H1 (cell line): ENCODE data around the gene SCGN. TPM values are rescaled to one million over a fixed set of nuclear protein-coding genes. Genes with fewer than 3 reads are reported as not detected.

ENCODE experiments used
- CTCF ChIA-PET: fragments of 300-600 bp; sonication (Branson Sonifier 250); formaldehyde crosslinking; loops from one replicate; lab custom pipeline; 2021; ENCODE audit not compliant: partially characterized antibody; lab: Charles Lee
- POLR2A ChIA-PET: fragments of 300-600 bp; sonication (Branson Sonifier 250); formaldehyde crosslinking; loops from one replicate; lab custom pipeline; 2021; ENCODE audit warnings: inconsistent platforms; ENCODE audit not compliant: partially characterized antibody; lab: Charles Lee
- DNase-seq, 2 experiments: peaks; one replicate each; pipeline versions ENCODE4 v3.0.0 to v3.0.0-alpha.2; 2010 to 2022; ENCODE audit warnings: low spot score in 2 of 2, low read depth in 1 of 2, mixed read lengths in 1 of 2
- FAIRE-seq: peaks from 2 replicates; lab custom pipeline; 2011; peaks lifted over from hg19 to GRCh38; lab: Jason Lieb, UNC
- H2AFZ ChIP-seq: 2 replicates; pipeline ENCODE4 v1.8.1; 2012; ENCODE audit warnings: low read length, inconsistent platforms
- H2AK5ac ChIP-seq: 2 replicates; pipeline ENCODE4 v1.6.1; 2013; ENCODE audit warnings: low read depth, low read length
- H2BK120ac ChIP-seq: replicated peaks from 2 replicates; pipeline ENCODE3; 2013; ENCODE audit warnings: low read depth, low read length, inconsistent platforms
- H2BK12ac ChIP-seq: 2 replicates; pipeline ENCODE4 v1.6.1; 2013; ENCODE audit warnings: low read depth, low read length
- H2BK15ac ChIP-seq: 2 replicates; pipeline ENCODE4 v1.6.1; 2013; ENCODE audit warnings: low read length
- H2BK20ac ChIP-seq: 2 replicates; pipeline ENCODE4 v1.6.1; 2013; ENCODE audit warnings: low read length
- H2BK5ac ChIP-seq: 2 replicates; pipeline ENCODE4 v1.6.1; 2013; ENCODE audit warnings: low read depth, low read length
- H3K14ac ChIP-seq: 2 replicates; pipeline ENCODE4 v1.6.1; 2013; ENCODE audit warnings: inconsistent platforms; ENCODE audit not compliant: insufficient read length
- H3K18ac ChIP-seq: 2 replicates; pipeline ENCODE4 v1.6.1; 2013; ENCODE audit warnings: low read length; ENCODE audit errors: extremely low read depth
- H3K23ac ChIP-seq: 2 replicates; pipeline ENCODE4 v1.6.1; 2013; ENCODE audit warnings: inconsistent platforms; ENCODE audit not compliant: insufficient read length
- H3K23me2 ChIP-seq: 2 replicates; pipeline ENCODE4 v1.6.1; 2013; ENCODE audit warnings: low read depth, low read length
- H3K27ac ChIP-seq: 2 replicates; pipeline ENCODE4 v1.6.1; 2011; ENCODE audit warnings: low read depth, low read length, inconsistent platforms
- H3K27me3 ChIP-seq, 4 experiments: replicated peaks in 1 of 4; 1 replicate in 1 of 4; 2 replicates in 3 of 4; pipeline versions ENCODE4 v1.6.1 to v1.8.1; 2011 to 2013; ENCODE audit warnings: low read length in 3 of 4, mild to moderate bottlenecking in 3 of 4, inconsistent platforms in 2 of 4, mixed read lengths in 2 of 4, moderate library complexity in 1 of 4; ENCODE audit not compliant: control insufficient read depth in 3 of 4, insufficient read depth in 3 of 4; ENCODE audit errors: extremely low read depth in 1 of 4
- H3K36me3 ChIP-seq, 4 experiments: 2 replicates each; pipeline versions ENCODE4 v1.6.1 to v1.8.1; 2011 to 2013; ENCODE audit warnings: mild to moderate bottlenecking in 4 of 4, low read length in 3 of 4, moderate library complexity in 2 of 4, control low read depth in 1 of 4, inconsistent platforms in 1 of 4; ENCODE audit not compliant: insufficient read depth in 4 of 4, control insufficient read depth in 2 of 4
- H3K4ac ChIP-seq: replicated peaks from 2 replicates; pipeline ENCODE3; 2013; ENCODE audit warnings: low read length, low read depth, mixed read lengths, inconsistent platforms; ENCODE audit not compliant: insufficient read length
- H3K4me1 ChIP-seq, 4 experiments: replicated peaks in 1 of 4; 1 replicate in 1 of 4; 2 replicates in 3 of 4; pipeline versions ENCODE4 v1.6.1 to v1.8.1; 2011 to 2013; ENCODE audit warnings: low read length in 3 of 4, inconsistent platforms in 2 of 4, mixed read lengths in 1 of 4; ENCODE audit not compliant: insufficient read depth in 4 of 4, control insufficient read depth in 3 of 4
- H3K4me2 ChIP-seq, 2 experiments: 2 replicates each; pipeline versions ENCODE4 v1.6.1 to v1.8.1; 2011 to 2013; ENCODE audit warnings: low read depth in 2 of 2, low read length in 2 of 2, control low read depth in 1 of 2, inconsistent platforms in 1 of 2, mild to moderate bottlenecking in 1 of 2; ENCODE audit not compliant: insufficient read depth in 1 of 2
- H3K4me3 ChIP-seq, 4 experiments: fragments of 200-600, 300-600 bp in 1 of 4; sonication (generic), shearing (Covaris generic), sonication (Bioruptor Twin) in 1 of 4; 2 replicates each; pipeline versions ENCODE4 v1.5.1 to v1.8.1; 2011 to 2016; ENCODE audit warnings: low read length in 4 of 4, low read depth in 3 of 4, control low read depth in 2 of 4, inconsistent platforms in 2 of 4, mild to moderate bottlenecking in 2 of 4, mixed read lengths in 1 of 4, moderate library complexity in 1 of 4; ENCODE audit not compliant: insufficient read depth in 2 of 4; ENCODE audit errors: extremely low read depth in 1 of 4
- H3K56ac ChIP-seq: replicated peaks from 2 replicates; pipeline ENCODE3; 2013; ENCODE audit warnings: low read depth, mild to moderate bottlenecking, mixed read lengths, low read length, inconsistent platforms; ENCODE audit not compliant: insufficient read length
- H3K79me1 ChIP-seq: 2 replicates; pipeline ENCODE4 v1.6.1; 2013; ENCODE audit warnings: low read depth, low read length, control low read depth
- H3K79me2 ChIP-seq, 2 experiments: 2 replicates each; pipeline versions ENCODE4 v1.6.1 to v1.8.1; 2012 to 2013; ENCODE audit warnings: low read length in 2 of 2, mild to moderate bottlenecking in 2 of 2, inconsistent platforms in 1 of 2; ENCODE audit not compliant: insufficient read depth in 2 of 2, control insufficient read depth in 1 of 2
- H3K9ac ChIP-seq, 4 experiments: replicated peaks in 1 of 4; 1 replicate in 1 of 4; 2 replicates in 3 of 4; pipeline versions ENCODE4 v1.6.1 to v1.8.1; 2011 to 2013; ENCODE audit warnings: low read depth in 3 of 4, low read length in 3 of 4, control low read depth in 2 of 4, mild to moderate bottlenecking in 2 of 4, moderate library complexity in 2 of 4, inconsistent platforms in 1 of 4; ENCODE audit errors: extremely low read depth in 1 of 4
- H3K9me3 ChIP-seq, 2 experiments: 2 replicates each; pipeline versions ENCODE4 v1.6.1 to v1.8.1; 2012 to 2013; ENCODE audit warnings: mild to moderate bottlenecking in 2 of 2, moderate library complexity in 2 of 2, control low read depth in 1 of 2, inconsistent platforms in 1 of 2, low read depth in 1 of 2, low read length in 1 of 2, mixed read lengths in 1 of 2; ENCODE audit not compliant: insufficient read depth in 2 of 2
- H4K20me1 ChIP-seq, 2 experiments: replicated peaks in 1 of 2; 2 replicates each; pipeline versions ENCODE3 to v1.8.1; 2011 to 2013; ENCODE audit warnings: inconsistent platforms in 2 of 2, low read length in 2 of 2, mild to moderate bottlenecking in 1 of 2; ENCODE audit not compliant: insufficient read depth in 2 of 2, control insufficient read depth in 1 of 2
- H4K5ac ChIP-seq: 2 replicates; pipeline ENCODE4 v1.6.1; 2013; ENCODE audit warnings: low read length, low read depth, mixed read lengths, inconsistent platforms; ENCODE audit not compliant: insufficient read length
- H4K8ac ChIP-seq: 2 replicates; pipeline ENCODE4 v1.8.0; 2013; ENCODE audit warnings: mild to moderate bottlenecking, moderate library complexity, low read length, inconsistent platforms; ENCODE audit not compliant: insufficient read depth; ENCODE audit errors: extremely low read depth
- H4K91ac ChIP-seq: replicated peaks from 2 replicates; pipeline ENCODE3; 2013; ENCODE audit warnings: low read length, mixed read lengths, inconsistent platforms; ENCODE audit not compliant: insufficient read length
- ASH2L ChIP-seq: fragments of 200-600, 300-600 bp; sonication (generic); IDR thresholded peaks from one replicate; pipeline ENCODE4 v1.7.1; 2017; ENCODE audit warnings: low read length
- BCL11A ChIP-seq, 2 experiments: IDR thresholded peaks; one replicate each; pipeline ENCODE4 v1.6.1; 2011; ENCODE audit warnings: low read depth in 2 of 2, low read length in 2 of 2, mild to moderate bottlenecking in 2 of 2
- CBX5 ChIP-seq: fragments of 300-800, 300-1000 bp; sonication (generic); IDR thresholded peaks from 2 replicates; pipeline ENCODE4 v1.7.1; 2016; ENCODE audit warnings: antibody characterized with exemption, low read length, low read depth
- GTF2F1 ChIP-seq: IDR thresholded peaks from 2 replicates; pipeline ENCODE4 v1.6.1; 2012; ENCODE audit warnings: low read depth, low read length, improper control_type of control experiment, borderline replicate concordance
- KDM4A ChIP-seq: IDR thresholded peaks from one replicate; pipeline ENCODE4 v1.7.1; 2012; ENCODE audit warnings: low read depth, mild to moderate bottlenecking, moderate library complexity, low read length, inconsistent platforms; ENCODE audit not compliant: severe bottlenecking
- NANOG ChIP-seq: IDR thresholded peaks from 2 replicates; pipeline ENCODE4 v1.6.1; 2011; ENCODE audit warnings: low read length, low read depth, mild to moderate bottlenecking, inconsistent platforms; ENCODE audit not compliant: insufficient read depth, poor library complexity, severe bottlenecking
- PHF8 ChIP-seq: fragments of 200-600 bp; sonication (generic); conservative IDR thresholded peaks from 2 replicates; pipeline ENCODE4 v1.7.1; 2012; ENCODE audit warnings: low read depth, mild to moderate bottlenecking, inconsistent platforms, low read length, moderate library complexity
- POU5F1 ChIP-seq: IDR thresholded peaks from 2 replicates; pipeline ENCODE4 v1.6.1; 2011; ENCODE audit warnings: low read depth, mild to moderate bottlenecking, low read length, moderate library complexity
- RNF2 ChIP-seq: fragments of 200-900, 300-1000 bp; sonication (generic); IDR thresholded peaks from 2 replicates; pipeline ENCODE4 v1.7.1; 2016; ENCODE audit warnings: borderline replicate concordance, low read depth, mild to moderate bottlenecking, antibody characterized with exemption, low read length; ENCODE audit not compliant: poor library complexity, severe bottlenecking; ENCODE audit errors: missing control alignments
- RXRA ChIP-seq: IDR thresholded peaks from 2 replicates; pipeline ENCODE4 v1.6.1; 2011; ENCODE audit warnings: low read depth, mild to moderate bottlenecking, low read length, moderate library complexity; ENCODE audit not compliant: insufficient read depth
- SP1 ChIP-seq: IDR thresholded peaks from 2 replicates; pipeline ENCODE4 v1.6.1; 2011; ENCODE audit warnings: low read depth, low read length
- ZNF274 ChIP-seq: IDR thresholded peaks from 2 replicates; pipeline ENCODE4 v1.7.0; 2012; ENCODE audit warnings: low read length, borderline replicate concordance; ENCODE audit errors: extremely low read depth
- WGBS, 2 experiments: shearing (Covaris generic) in 1 of 2; methylation state at CpG; one replicate each; pipeline versions ENCODE4 v1.1.6 to v1.1.7; 2013 to 2015; ENCODE audit warnings: low lambda C conversion rate in 2 of 2, mixed read lengths in 2 of 2, inconsistent platforms in 1 of 2, low coverage in 1 of 2, missing lambda C conversion rate in 1 of 2; ENCODE audit not compliant: insufficient replicate concordance in 2 of 2, insufficient coverage in 1 of 2, insufficient read length in 1 of 2; ENCODE audit errors: extremely low coverage in 1 of 2, missing lambda C conversion rate in 1 of 2; 5-methylcytosine and 5-hydroxymethylcytosine counted together
- polyA plus RNA-seq, 7 experiments: library from polyadenylated mRNA; depleted of rRNA in 3 of 7; stranded (reverse) in 5 of 7; unstranded in 2 of 7; fragments of >200 nt in 5 of 7; fragments of 200-250 nt in 2 of 7; gene quantifications; 1 replicate in 5 of 7; 2 replicates in 1 of 7; 4 replicates in 1 of 7; pipeline versions ENCODE4 v1.2.1 to v1.2.3, GENCODE V29; 2011 to 2013; ENCODE audit warnings: missing spikeins in 2 of 7, mixed read lengths in 2 of 7
- total RNA-seq: library from RNA; stranded (reverse); fragmentation: NEBNext Ultra II Directional; extraction: Animal tissue kit (Norgen Biotek cat#: 25700); gene quantifications from 2 replicates; pipeline ENCODE4 v1.2.1, GENCODE V29; 2021
- TF ChIP-seq, protein P1 (sequence below): IDR thresholded peaks from 2 replicates; pipeline ENCODE4 v1.6.1; 2011; ENCODE audit warnings: low read length, improper control_type of control experiment

The SCGN gene
- total and polyA plus RNA-seq, 2 of the 8 experiments (the other 6 are each of a cell fraction or from before 2014, with no cell fraction given) = not detected

GRCh38 chr6:25641377-25641776, 10.6 kb upstream of the SCGN start:
- CTCF ChIA-PET = interaction anchor here (0.7 to 2.1 kb wide), 7 partner anchors 8 to 1092 kb away, joined by 3 to 10 read pairs (median 3); partner anchors contain the start of gene SCGN
- no peak overlapping the region for H3K23ac ChIP-seq
- TF ChIP-seq KDM4A (no peak), CBX5 (no peak), NANOG (no peak), POU5F1 (no peak), BCL11A (IDR thresholded peaks at IDR 0.05; ENCODE audit: low read depth in 2 of 2, low read length in 2 of 2) (no peak), PHF8 (no peak), SP1 (no peak), ASH2L (no peak), ZNF274 (no peak), RNF2 (no peak), RXRA (no peak), GTF2F1 (no peak)
- TF ChIP-seq, protein P1, sequence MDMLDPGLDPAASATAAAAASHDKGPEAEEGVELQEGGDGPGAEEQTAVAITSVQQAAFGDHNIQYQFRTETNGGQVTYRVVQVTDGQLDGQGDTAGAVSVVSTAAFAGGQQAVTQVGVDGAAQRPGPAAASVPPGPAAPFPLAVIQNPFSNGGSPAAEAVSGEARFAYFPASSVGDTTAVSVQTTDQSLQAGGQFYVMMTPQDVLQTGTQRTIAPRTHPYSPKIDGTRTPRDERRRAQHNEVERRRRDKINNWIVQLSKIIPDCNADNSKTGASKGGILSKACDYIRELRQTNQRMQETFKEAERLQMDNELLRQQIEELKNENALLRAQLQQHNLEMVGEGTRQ = no peak

More at GRCh38 chr6:25641377-25641776, 10.6 kb upstream of the SCGN start:
- Histone ChIP-seq H3K4me2 (no peak overlapping the region), H2BK120ac (no peak overlapping the region), H3K23me2 (no peaks in the 10 kb centered on the region), H2BK5ac (no peak overlapping the region), H3K79me1 (no peaks in the 10 kb centered on the region), H4K5ac (no peak overlapping the region), H3K27ac (no peak overlapping the region), H3K27me3 (peaks cover 0 to 2% (median 0%) of the 10 kb centered on the region in 4 experiments; a peak in 1 of 7 replicates), H3K18ac (no peak overlapping the region), H2BK20ac (no peak overlapping the region), H3K4ac (no peak overlapping the region), H2BK12ac (no peak overlapping the region), H3K56ac (no peak overlapping the region), H3K4me1 (no peaks in the 10 kb centered on the region), H2AFZ (no peak overlapping the region), H4K91ac (no peak overlapping the region), H3K9me3 (no peaks in the 10 kb centered on the region), H3K79me2 (no peaks in the 10 kb centered on the region), H4K20me1 (no peaks in the 10 kb centered on the region), H3K14ac (no peak overlapping the region), H3K36me3 (no peaks in the 10 kb centered on the region), H2AK5ac (no peak overlapping the region), H2BK15ac (no peak overlapping the region), H3K4me3 (no peak overlapping the region), H4K8ac (no peak overlapping the region), H3K9ac (no peak overlapping the region)
- POLR2A ChIA-PET = no interaction called here
- no peak for DNase-seq
- FAIRE-seq = no peak
- 83% methylated on average over 5 of the region's 5 CpGs; no CpG with 5 or more reads in 1 of the 2 experiments for WGBS, 2 experiments
